GM23248 (cell line): ENCODE measurements around the gene FMO3.

Source experiments
- EZH2 ChIP-seq: fragments of 200-600 bp; sonication (generic); IDR thresholded peaks from 2 replicates; pipeline ENCODE4 v1.6.1; 2018; ENCODE audit warnings: antibody characterized with exemption, mild to moderate bottlenecking; ENCODE audit not compliant: insufficient read depth, poor library complexity, severe bottlenecking
- EZH2phosphoT487 ChIP-seq: fragments of 200-600 bp; sonication (generic); IDR thresholded peaks from 2 replicates; pipeline ENCODE4 v1.6.1; 2018; ENCODE audit warnings: antibody characterized with exemption, moderate library complexity, mild to moderate bottlenecking, low read depth; ENCODE audit not compliant: insufficient read depth

- TF ChIP-seq EZH2: no peak
- no peak for TF ChIP-seq EZH2phosphoT487
Observed at GRCh38 chr1:171122299-171122698, 31.6 kb downstream of the FMO3 start.
